GM23248 (cell line): ENCODE data around the gene NACA2.

Source experiments
- EZH2 ChIP-seq: fragments of 200-600 bp; sonication (generic); IDR thresholded peaks from 2 replicates; pipeline ENCODE4 v1.6.1; 2018; ENCODE audit warnings: antibody characterized with exemption, mild to moderate bottlenecking; ENCODE audit not compliant: insufficient read depth, poor library complexity, severe bottlenecking
- EZH2phosphoT487 ChIP-seq: fragments of 200-600 bp; sonication (generic); IDR thresholded peaks from 2 replicates; pipeline ENCODE4 v1.6.1; 2018; ENCODE audit warnings: antibody characterized with exemption, moderate library complexity, mild to moderate bottlenecking, low read depth; ENCODE audit not compliant: insufficient read depth

GRCh38 chr17:61635913-61636432 is 45.0 kb upstream of the NACA2 start:
- TF ChIP-seq EZH2phosphoT487 (no peak), EZH2 (no peak)
